HG03571 (cell line): ENCODE results near the gene NLRP9.

Experiments used
- ATAC-seq: cut with Tn5 transposase; IDR thresholded peaks from one replicate; pipeline ENCODE4 v1.9.1; 2021; ENCODE audit not compliant: unreplicated experiment

NLRP9 gene

GRCh38 chr19:55674841-55675660 is 63.2 kb downstream of the NLRP9 start, which contains the start of gene EPN1:
Gene EPN1 (plus strand): TSS chr19:55675226. CDS start chr19:55678628, 3,402 bp downstream.
- peak; percentile 53 for ATAC-seq

DNA sequence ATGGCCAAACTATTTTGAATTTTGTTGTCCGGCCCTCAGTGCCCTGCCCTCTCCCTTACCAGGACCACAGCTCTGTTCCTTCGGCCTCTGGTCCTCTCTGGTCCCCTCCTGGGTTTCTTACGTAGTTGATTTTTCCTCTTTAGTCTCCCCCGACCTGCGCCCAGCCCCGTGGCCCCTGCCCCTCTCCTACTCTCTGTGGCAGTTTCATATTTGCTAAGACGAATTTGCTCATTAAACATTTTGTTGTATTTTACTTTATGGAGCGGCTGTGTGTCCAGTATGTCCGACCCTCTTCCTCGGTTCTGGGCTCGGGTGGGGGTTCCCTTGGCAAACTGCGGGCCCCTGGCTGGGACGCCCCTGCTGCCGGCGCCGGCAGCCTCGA is 63.8 kb downstream of the NLRP9 start:
- no peak for ATAC-seq

GRCh38 chr19:55673889-55674288 is 64.3 kb downstream of the NLRP9 start:
- ATAC-seq = no peak

DNA sequence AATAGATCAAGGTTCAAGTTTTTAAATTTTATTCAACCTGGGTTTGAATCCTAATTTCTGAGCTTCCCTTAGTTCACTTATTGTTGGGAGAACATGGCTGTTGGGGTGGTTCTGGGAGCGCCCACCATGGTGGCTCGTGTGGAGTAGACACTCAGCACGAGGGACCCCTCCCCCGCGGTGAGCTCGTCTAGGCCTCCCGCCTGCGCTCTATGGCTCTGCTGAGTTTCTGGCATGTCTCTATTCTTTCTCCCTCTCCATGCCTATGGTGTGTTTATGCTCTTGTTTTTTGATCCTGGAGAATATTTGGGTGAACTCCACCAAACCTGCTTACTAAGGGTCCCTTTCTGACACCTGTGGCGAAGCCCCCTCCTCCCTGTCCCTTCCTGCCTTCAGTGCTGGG is 64.7 kb downstream of the NLRP9 start:
- ATAC-seq = no peak

DNA sequence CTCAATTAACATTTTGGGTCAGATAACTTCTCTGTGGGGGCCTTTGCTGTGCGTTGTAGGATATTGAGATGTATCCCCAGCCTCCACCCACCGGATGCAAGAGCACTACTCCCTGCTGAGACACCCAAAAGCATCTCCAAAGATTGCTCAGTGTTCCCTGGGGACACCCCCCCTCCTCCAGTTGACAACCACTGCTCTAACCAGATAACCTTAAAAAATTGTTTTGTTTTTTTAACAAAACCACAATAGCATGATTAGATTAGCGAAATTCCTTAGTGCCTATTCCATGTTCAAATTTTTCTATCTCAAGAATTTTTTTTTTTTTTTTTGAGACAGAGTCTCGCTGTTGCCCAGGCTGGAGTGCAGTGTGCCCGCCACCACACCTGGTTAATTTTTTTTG is 65.8 kb downstream of the NLRP9 start:
- ATAC-seq = no peak

GRCh38 chr19:55671054-55671378 is 67.2 kb downstream of the NLRP9 start:
- no peak for ATAC-seq

DNA sequence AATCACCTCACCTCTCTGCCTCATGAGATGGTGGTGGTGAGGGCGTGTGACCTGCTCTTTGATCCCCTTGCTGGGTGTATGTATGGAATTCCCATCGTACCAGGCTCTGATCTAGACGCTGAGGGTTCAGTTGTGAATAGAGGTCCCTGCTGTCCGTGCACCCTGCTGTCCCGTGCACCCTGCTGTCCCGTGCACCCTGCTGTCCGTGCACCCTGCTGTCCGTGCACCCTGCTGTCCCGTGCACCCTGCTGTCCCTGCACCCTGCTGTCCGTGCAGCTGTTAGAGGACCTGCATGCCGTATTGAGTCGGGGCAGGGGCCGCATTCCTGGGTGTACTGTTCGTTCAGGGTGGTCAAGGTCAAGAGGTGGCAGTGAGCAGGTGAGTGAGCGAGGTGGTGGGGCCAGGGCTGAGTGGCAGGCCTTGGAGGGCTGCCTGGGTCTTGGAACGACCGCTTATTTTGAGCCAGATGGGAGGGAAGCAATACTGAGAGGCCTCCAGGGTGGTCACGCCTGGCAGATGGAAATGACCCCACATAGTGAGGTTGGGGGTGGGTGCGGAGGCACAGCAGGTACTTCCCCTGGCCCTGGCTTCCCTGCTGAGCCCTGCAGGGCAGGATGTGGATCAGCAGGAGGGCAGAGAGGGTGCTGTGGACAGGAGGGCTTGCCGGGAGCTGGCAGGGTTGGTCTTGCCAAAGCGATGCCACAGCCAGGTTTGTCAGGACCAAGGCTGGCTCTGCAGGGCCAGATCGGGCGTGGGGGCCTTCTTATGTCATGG is 67.7 kb downstream of the NLRP9 start:
- ATAC-seq = no peak

GRCh38 chr19:55669418-55670279 is 68.6 kb downstream of the NLRP9 start:
- no peak for ATAC-seq

DNA sequence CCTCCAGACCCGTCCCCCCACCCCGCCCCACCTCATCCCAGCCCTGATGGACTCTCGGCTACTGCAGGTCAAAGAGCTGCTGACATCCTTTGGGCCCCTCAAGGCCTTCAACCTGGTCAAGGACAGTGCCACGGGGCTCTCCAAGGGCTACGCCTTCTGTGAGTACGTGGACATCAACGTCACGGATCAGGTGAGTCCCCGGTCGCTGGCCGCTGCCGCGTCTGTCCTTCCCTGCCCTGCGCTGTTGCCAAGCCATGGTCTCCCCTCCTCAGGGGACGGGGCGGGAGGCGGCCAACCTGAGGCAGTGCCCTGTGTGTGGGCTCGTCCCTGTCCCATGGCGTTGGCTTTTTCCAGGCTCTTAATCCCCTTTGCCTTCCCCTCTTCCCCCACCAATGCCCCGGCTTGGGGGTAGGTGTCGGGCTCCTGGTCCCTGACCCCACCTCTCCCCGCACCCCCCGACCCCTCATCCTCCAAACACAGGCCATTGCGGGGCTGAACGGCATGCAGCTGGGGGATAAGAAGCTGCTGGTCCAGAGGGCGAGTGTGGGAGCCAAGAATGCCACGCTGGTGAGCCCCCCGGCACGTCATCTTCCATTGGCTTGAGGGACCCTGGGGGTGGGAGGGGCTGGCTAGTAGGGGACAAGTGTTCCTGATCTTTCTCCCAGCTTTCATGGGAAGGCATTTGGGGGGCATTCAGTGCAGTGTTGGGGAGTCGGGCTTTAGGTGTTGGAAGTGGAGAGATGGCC is 69.4 kb downstream of the NLRP9 start:
- ATAC-seq = no peak

DNA sequence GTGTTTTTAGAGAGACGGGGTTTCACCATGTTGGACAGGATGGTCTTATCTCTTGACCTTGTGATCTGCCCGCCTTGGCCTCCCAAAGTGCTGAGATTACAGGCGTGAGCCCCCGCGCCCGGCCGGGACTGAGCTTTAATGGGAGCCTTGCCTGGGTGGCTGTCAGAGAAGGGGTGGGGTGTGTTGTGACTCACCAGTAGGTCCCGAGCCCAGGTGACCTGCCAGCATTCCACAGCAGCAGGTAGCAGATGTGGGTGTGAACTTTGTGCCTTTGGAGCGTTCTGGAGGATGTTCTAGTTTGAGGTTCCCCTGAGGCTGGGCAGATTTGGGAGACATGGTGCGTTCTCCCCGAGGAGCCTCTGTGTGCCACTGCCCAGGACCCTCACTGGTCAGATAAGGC is 70.2 kb downstream of the NLRP9 start:
- no peak for ATAC-seq

GRCh38 chr19:55667511-55667910 is 70.7 kb downstream of the NLRP9 start:
- ATAC-seq = no peak

- ATAC-seq = no peak
These were observed 71.2 kb downstream of the NLRP9 start for GRCh38 chr19:55667006-55667381.

DNA sequence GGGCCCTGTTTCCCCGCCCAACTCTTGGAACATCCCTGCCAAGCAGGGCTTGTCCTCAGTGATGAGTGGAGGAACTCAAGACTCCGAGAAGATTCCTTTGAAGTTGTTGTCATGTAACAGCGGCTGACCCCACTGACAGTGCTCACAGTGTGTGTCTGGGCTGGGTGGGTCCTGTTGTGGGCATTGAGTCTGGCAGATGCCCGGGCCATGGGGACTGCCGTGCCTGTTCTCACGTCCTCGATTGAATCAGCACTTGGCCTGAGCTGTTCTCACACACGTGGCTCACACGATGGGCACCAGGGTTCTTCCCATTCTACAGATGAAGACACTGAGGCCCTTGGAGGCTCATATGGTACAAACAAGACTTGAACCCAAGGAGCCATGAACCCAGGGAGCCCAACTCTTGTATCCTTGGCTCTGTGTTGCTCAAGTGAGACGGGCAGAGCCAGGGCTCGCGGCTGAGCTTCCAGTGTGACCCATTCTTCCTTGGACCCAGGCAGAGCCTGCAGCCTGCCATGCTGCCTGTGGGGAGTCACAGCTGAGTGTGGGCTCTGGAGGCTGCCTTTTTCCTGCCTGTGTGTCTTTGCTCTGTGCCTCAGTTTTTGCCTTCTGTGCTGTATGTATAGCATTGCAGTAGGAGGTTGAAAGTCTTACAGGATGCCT is 71.7 kb downstream of the NLRP9 start:
- no peak for ATAC-seq

DNA sequence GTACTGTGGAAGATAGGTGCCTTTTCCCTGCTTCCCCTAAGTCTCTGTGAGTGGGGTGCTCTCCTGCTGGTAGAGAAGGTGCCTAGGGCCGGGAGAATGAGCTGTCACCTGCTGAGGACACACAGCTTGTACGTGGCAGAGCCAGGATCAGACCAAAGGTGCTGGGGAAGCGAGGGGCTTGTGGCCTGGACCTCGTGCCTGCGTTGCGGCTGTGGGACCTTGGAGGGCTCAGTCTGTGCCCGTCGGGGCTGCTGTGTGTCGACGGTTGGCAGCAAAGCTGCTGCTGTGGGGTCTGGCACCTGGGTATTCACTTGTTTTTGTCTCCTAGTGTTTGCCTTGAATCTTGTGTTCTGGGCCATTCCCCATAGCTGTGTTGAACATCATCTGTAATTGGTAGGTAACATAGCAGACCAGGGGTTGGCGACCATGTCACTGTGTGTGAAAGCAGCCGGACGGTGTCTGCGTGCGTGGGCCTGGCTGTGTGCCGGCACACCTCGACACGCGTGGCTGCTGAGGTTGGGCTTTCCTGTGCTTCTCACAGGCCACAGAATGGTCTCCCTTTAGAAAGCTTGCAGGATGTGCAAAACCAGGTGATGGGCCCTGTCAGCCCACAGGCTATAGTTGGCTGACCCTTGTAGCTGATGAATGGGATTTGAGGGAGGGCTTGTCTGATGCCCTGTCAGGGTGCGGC is 74.2 kb downstream of the NLRP9 start:
- ATAC-seq = no peak

DNA sequence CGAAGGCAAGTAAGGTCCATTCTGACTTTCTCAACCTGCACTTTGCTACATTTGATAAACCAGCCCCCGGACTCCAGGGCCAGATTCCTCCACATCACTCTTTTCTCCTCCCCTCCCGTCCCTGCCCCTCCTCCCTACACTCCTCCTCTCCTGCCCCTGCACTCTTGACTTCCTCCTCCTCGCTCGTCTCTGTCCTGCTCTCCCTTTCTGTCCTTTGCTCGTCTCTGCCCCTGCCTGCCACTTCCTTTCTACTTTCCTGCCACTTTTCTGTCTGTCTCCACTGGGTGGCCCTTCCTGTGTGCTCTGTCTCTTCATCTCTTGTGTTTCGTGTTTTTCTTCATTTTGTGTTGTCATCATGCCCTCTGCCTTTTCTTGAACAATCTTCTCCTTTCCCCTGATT is 76.4 kb downstream of the NLRP9 start:
- no peak for ATAC-seq

- ATAC-seq = no peak
These were observed 77.2 kb downstream of the NLRP9 start for GRCh38 chr19:55660991-55661390.

- no peak for ATAC-seq
These were observed 77.8 kb downstream of the NLRP9 start for GRCh38 chr19:55660404-55660803.

- ATAC-seq = no peak
These were observed 78.4 kb downstream of the NLRP9 start for GRCh38 chr19:55659822-55660221.

- ATAC-seq = no peak
These were observed 79.2 kb downstream of the NLRP9 start for GRCh38 chr19:55658846-55659459.
